ENCODE results near the gene RSPH3.
"Not testable (repeated sequence)": the region's sequence is repeated elsewhere in the genome, so short reads cannot be mapped to it uniquely, and the experiment has no call there.

Gene RSPH3, protein sequence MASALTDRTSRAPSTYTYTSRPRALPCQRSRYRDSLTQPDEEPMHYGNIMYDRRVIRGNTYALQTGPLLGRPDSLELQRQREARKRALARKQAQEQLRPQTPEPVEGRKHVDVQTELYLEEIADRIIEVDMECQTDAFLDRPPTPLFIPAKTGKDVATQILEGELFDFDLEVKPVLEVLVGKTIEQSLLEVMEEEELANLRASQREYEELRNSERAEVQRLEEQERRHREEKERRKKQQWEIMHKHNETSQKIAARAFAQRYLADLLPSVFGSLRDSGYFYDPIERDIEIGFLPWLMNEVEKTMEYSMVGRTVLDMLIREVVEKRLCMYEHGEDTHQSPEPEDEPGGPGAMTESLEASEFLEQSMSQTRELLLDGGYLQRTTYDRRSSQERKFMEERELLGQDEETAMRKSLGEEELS

GRCh38 chr6:158999666-159000403 is at the start of gene RSPH3:
RSPH3 (minus strand) TSS chr6:159000202; CDS start chr6:158999550, 652 bp downstream.
- peak; percentile 88 for DNase-seq (ENCODE audit: low spot score)

DNA sequence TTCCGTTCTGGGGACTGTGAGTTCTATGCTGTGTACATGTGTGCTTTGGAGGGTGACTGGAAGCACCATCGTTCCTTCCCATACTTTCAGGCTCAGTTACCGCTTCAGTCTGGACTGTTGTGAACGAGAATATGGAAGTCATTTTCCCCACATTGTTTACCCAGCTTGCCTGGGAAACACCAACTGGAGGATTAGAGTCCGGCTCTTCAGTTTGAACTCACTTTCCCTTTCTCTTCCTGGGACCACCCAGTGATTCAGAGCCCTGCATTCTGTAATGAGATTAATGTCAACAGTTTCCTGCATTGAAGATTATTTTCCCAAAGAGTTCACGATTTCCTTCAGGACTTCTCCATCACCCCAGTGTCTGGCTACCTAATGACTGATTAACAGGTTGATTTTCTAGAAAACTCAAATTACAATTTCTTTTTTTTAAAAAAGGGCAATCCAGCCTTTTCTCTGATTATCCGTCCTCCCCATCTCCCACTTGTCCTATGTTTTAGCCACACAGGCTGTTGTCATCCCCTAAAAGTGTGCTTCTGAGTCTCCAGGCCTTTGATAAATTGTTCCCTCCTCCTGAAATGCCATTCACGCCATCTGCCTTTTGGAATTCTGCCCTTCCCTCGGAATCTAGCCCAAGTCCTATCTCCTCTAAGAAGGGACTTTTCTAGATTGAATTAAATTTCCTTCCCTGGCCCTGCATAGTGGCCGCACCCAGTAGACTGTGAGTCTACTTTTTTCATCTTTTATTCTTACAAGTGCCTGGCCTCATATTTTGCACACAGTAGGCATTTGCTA is 48.1 kb upstream of the RSPH3 start:
- DNase-seq (ENCODE audit: low spot score) = no peak

DNA sequence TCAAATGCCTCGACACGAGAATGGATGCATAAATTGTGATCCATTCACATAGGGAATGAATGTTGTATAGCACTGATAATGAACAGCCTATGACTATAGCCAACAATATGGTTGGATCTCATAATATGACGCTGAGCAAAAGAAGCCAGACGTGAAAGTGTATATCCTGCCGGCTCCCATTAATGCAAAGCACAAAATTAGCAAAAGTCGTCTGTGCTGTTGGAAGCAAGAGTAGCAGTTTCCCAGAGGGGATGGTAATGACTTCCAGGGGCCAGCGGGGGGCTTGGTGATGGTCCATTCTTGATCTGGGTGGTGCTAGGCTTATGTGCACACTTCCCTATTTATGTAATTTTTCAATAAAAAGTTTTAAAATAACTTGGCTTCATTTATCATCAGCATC is 45.8 kb upstream of the RSPH3 start:
- no peak for DNase-seq (ENCODE audit: low spot score)

DNA sequence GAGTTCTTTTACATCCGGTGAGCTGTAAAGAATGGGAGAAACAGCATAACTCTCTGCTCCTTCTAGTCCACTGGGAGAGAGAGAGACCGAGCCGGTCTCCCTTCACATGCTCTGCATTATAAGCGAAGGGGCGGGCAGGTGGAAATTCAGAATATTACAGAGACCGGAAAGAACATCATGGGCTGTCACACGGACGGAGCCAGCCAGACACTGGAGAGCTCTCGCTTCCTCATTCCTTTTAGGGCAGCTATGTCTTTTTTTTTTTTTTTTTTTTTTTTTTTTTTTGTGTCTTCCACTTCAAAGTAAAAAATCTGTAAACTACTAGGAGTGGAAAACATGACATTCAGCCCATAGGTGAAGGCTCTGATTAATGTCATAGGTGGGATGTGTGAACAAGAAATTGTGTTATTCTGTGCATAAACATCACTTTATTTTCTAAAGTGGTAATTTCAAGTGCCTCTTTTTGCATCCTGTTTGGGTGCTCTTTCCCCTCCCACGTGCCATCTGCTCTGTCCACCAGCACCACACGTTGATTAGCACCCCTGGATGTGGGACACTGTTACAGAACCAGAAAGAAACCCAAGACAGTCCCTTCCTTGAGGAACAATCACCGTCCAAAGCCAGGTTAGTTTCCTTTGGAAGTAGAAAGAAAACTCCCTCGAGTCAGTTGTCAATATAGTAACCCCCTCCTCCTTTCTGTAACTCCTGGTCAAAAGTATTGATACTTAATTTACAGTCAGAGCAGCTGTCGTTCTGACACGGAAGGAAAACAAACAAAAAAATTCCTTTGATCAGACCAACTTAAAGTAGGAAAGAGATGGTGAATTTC is 45.1 kb upstream of the RSPH3 start, which contains the start of gene TAGAP:
TSS of gene TAGAP (minus strand) at position 93 of the 829 bp plus-strand sequence. CDS start 845 bp downstream, outside the sequence.
- no peak for DNase-seq (ENCODE audit: low spot score)

- no peak for DNase-seq (ENCODE audit: low spot score)
Measured at GRCh38 chr6:159043947-159044346, 43.9 kb upstream of the RSPH3 start.

- no peak for DNase-seq (ENCODE audit: low spot score)
Measured at GRCh38 chr6:159043251-159043650, 43.2 kb upstream of the RSPH3 start.

- DNase-seq (ENCODE audit: low spot score) = no peak
Measured at GRCh38 chr6:159042826-159043181, 42.8 kb upstream of the RSPH3 start.

DNA sequence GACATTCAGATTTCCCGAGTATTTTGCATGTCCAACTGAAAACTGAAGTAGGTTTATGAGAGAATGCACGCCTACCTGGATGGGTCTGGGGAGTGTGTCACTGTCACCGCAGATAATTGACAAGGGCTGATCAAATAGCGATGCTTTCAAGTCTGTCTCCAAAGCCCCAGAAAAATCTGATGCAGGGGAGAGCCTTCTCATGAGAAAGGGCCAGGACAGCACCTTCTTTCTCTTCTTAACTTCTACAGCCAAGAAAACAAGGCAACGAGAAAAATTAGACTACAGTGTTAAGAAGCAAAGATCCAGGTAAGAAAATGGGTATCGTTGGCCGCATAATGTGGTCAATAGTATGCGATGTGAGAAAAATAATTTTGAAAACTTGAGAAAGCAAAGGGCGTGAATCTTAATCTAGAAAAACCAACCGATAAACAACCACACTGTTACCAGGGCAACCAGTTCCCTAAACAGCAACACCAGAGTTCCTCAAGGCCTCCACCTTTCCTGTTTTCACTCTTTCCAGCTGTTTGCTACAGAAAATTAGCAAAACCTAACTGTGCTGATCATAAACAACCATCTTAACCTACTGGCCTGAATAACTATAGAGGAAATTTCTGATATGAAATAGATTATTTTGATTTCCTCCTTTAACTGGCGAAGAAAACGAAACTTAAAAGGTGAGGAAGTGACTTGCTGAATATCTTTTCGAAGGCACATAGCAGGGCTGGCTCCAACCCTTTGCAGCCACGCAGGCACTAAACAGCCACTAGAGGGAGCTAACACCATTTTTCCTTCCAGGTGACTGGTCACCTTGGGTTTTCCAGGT is 42.2 kb upstream of the RSPH3 start:
- peak; percentile 53 for DNase-seq (ENCODE audit: low spot score)

GRCh38 chr6:159041181-159041580 is 41.2 kb upstream of the RSPH3 start:
- DNase-seq (ENCODE audit: low spot score) = no peak

GRCh38 chr6:159039885-159040258 is 39.9 kb upstream of the RSPH3 start:
- no peak for DNase-seq (ENCODE audit: low spot score)

GRCh38 chr6:159038914-159039884 is 39.2 kb upstream of the RSPH3 start:
- DNase-seq (ENCODE audit: low spot score) = peak; percentile 28

- DNase-seq (ENCODE audit: low spot score) = not testable (repeated sequence)
Measured at GRCh38 chr6:159038318-159038717, 38.3 kb upstream of the RSPH3 start.

DNA sequence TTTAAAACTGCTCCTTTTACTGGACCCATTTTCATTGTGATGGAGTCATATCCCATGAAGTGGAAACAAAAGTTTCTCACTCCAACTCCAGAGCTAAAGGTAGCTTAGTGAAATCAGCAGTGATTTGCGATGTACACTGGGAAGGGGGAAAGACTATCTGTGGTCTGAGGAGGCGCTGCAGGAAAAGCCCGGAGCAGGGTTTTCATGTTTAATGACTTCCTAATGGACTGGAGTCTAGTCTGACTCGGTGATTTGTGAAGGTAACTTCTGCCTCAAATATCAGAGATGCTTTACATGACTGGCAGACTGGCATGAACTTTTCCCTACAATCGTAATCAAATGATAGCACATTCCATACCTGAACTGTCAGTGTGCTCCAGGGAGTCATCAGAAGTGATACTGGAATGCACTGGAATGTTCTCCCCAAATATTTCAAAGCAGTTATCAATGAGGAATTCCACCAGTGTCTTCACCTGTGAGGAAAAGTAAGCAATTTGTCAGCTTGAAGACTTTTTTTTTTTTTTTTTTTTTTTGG is 37.8 kb upstream of the RSPH3 start:
- no peak for DNase-seq (ENCODE audit: low spot score)

DNA sequence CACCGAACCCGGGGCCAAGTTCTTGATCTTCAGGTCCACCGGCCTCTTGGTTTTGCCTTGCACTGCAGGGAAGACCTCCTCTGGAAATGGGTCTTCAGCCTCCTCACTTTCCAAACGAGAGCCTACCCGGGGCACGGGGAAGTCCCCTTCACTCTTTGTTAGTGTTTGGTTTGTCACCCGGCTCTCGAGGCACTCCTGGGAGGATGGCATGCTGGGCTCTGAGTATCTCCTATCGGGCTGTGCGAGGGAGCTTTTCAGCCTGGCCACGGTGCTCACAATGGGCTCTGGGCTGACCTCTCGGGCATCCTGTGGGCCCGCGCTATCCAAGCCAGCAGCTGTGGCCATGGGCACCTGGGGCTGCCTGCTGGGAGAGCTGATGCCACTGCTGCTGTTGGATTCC is 36.7 kb upstream of the RSPH3 start:
- DNase-seq (ENCODE audit: low spot score) = no peak

- DNase-seq (ENCODE audit: low spot score) = no peak
Measured at GRCh38 chr6:159035891-159036290, 35.9 kb upstream of the RSPH3 start.

DNA sequence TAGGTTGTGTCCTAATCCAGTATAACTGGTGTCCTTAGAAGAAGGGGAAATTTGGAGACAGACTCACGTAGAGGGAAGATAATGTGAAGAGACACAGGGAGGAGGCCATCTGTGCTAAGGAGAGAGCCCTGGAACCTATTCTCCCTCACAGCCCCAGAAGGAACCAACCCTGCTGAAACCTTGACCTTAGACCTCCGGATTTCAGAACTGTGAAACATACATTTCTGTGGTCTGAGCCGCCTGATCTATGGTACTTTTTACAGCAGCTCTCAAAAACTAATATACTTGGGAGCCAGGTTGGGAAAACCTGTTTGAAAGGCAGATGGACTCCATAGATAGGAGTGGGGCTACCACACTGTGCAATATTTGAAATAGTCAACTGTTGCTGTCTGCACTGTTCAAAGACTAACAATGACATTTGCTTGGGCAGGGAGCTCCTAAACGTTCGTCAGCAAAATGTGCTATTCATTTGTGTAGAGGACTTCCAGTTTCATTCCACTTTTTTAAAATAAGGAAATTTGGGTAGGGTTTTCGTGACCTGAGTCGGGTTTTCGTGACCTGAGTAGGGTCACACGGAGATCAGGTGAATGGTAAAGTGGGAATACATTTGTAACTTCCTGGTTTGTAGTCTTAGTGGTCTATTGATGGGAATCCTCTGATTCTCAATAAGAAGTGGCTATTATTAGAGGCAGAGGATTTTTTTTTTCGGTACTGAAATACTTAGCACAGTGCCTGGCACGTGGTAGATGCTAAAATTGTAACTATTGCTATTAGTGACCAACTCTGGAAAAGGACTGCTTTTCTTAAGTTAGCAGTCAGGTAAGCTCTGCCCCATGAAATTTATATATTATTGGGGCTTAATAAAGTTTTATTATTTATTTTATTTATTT is 33.4 kb upstream of the RSPH3 start:
- DNase-seq (ENCODE audit: low spot score) = no peak

DNA sequence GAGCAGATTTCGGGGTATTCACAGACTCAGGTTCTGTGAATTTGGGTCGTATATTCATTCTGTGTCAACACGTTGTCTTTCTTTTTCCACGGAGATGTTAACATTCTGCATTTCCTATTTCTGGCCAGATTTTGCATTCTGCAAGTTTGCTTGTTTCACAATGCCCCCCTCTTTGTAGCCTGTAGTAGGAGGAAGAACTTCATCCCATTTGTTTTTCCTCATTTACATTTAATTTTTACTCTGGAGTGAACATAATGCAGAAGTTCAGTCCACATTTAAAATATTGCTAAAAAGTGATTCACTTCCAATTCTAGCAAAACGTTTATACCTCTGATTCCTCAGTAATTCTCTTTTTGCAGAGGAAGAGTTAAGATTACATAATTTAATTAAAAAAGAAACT is 31.8 kb upstream of the RSPH3 start:
- no peak for DNase-seq (ENCODE audit: low spot score)

DNA sequence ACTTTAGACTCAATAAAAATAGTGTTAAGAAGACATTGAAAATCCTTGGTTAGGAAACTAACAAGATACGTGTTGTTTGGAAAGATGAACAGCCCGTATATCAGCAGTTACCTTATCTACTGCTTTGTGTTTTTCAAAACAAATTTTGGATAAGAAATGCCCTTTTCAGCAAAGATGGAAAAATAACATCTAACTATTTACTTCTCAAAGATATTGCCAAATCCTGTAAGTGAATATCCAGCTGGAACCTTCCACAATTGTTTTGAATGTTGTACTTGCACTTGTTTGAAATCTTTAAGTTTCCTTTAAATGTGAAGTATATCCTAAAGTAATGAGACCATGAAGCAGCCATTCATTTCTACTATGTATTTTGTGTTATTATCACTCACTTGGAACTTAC is 30.2 kb upstream of the RSPH3 start:
- DNase-seq (ENCODE audit: low spot score) = no peak

Measured in putamen (tissue), 1 donor.